ENCODE data around the gene GNPDA2. TPM values are rescaled to one million over a fixed set of nuclear protein-coding genes. Genes with fewer than 3 reads are reported as not detected.

GNPDA2 gene
- total and polyA plus RNA-seq, 2 of the 8 experiments (the other 6 are each of a cell fraction or from before 2014, with no cell fraction given): 3.0 to 4.8 TPM

GRCh38 chr4:44660396-44660795, 66.0 kb downstream of the GNPDA2 start:
- H3K56ac ChIP-seq (replicated peaks; ENCODE audit: insufficient read length, low read depth, low read length): no peak overlapping the region
- H4K8ac ChIP-seq (ENCODE audit: extremely low read depth, insufficient read depth, low read length): no peak overlapping the region
- DNase-seq (ENCODE audit: low read depth in 1 of 2, low spot score in 2 of 2) (no peak), FAIRE-seq (no peak)
- H3K23ac ChIP-seq (ENCODE audit: insufficient read length): no peak overlapping the region
- no peaks in the 10 kb centered on the region for H3K9me3 ChIP-seq (ENCODE audit: insufficient read depth in 2 of 2, low read depth in 1 of 2, low read length in 1 of 2)
- no peaks in the 10 kb centered on the region for H3K36me3 ChIP-seq (ENCODE audit: control insufficient read depth in 2 of 4, insufficient read depth in 4 of 4, low read length in 3 of 4)
- no peaks in the 10 kb centered on the region for H3K79me2 ChIP-seq (ENCODE audit: control insufficient read depth in 1 of 2, insufficient read depth in 2 of 2, low read length in 2 of 2)
- H2AFZ ChIP-seq (ENCODE audit: low read length): no peak overlapping the region; the same call in 1 of the 2 replicates
- no peak overlapping the region for H4K5ac ChIP-seq (ENCODE audit: insufficient read length, low read depth, low read length)
- ChIA-PET POLR2A (ENCODE audit: partially characterized antibody) (no interaction called here), CTCF (ENCODE audit: partially characterized antibody) (no interaction called here)
- H3K27ac ChIP-seq (ENCODE audit: low read depth, low read length): no peak overlapping the region
- H2BK120ac ChIP-seq (replicated peaks; ENCODE audit: low read depth, low read length): no peak overlapping the region
- H3K23me2 ChIP-seq (ENCODE audit: low read depth, low read length): no peaks in the 10 kb centered on the region
- H3K4me3 ChIP-seq (ENCODE audit: extremely low read depth in 1 of 4, insufficient read depth in 2 of 4, low read depth in 3 of 4, low read length in 4 of 4): no peak overlapping the region
- no peak overlapping the region for H3K18ac ChIP-seq (ENCODE audit: extremely low read depth, low read length)
- no peak overlapping the region for H3K9ac ChIP-seq (replicated peaks in 1 of 4; ENCODE audit: extremely low read depth in 1 of 4, low read depth in 3 of 4, low read length in 3 of 4)
- no peaks in the 10 kb centered on the region for H3K79me1 ChIP-seq (ENCODE audit: low read depth, low read length)
- no peak overlapping the region for H2AK5ac ChIP-seq (ENCODE audit: low read depth, low read length)
- H4K91ac ChIP-seq (replicated peaks; ENCODE audit: insufficient read length, low read length): no peak overlapping the region
- H2BK20ac ChIP-seq (ENCODE audit: low read length): no peak overlapping the region
- 76% methylated on average over 3 of the region's 3 CpGs; no CpG with 5 or more reads in 1 of the 2 experiments for WGBS, 2 experiments (ENCODE audit: extremely low coverage in 1 of 2, insufficient coverage in 1 of 2, insufficient read length in 1 of 2, insufficient replicate concordance in 2 of 2, low coverage in 1 of 2, low lambda C conversion rate in 2 of 2, missing lambda C conversion rate in 1 of 2)
- H3K4ac ChIP-seq (replicated peaks; ENCODE audit: insufficient read length, low read depth, low read length): no peak overlapping the region
- no peaks in the 10 kb centered on the region for H4K20me1 ChIP-seq (replicated peaks in 1 of 2; ENCODE audit: control insufficient read depth in 1 of 2, insufficient read depth in 2 of 2, low read length in 2 of 2)
- no peaks in the 10 kb centered on the region for H3K27me3 ChIP-seq (replicated peaks in 1 of 4; ENCODE audit: control insufficient read depth in 3 of 4, extremely low read depth in 1 of 4, insufficient read depth in 3 of 4, low read length in 3 of 4)
- H3K4me1 ChIP-seq (replicated peaks in 1 of 4; ENCODE audit: control insufficient read depth in 3 of 4, insufficient read depth in 4 of 4, low read length in 3 of 4): peaks cover 0 to 6% (median 0%) of the 10 kb centered on the region in 4 experiments; a peak in 2 of 7 replicates
- no peak overlapping the region for H2BK5ac ChIP-seq (ENCODE audit: low read depth, low read length)
- H2BK12ac ChIP-seq (ENCODE audit: low read depth, low read length): no peak overlapping the region
- no peak overlapping the region for H3K14ac ChIP-seq (ENCODE audit: insufficient read length)
- no peak overlapping the region for H2BK15ac ChIP-seq (ENCODE audit: low read length)
- no peak overlapping the region for H3K4me2 ChIP-seq (ENCODE audit: insufficient read depth in 1 of 2, low read depth in 2 of 2, low read length in 2 of 2)
- no peak for TF ChIP-seq MAFK (IDR thresholded peaks at IDR 0.05; ENCODE audit: low read depth, low read length)
